NCI-H1092 treated with DMSO at 0.1 percent for 48 hours (cell line): Measurements from ENCODE around the gene GPX5.

Source experiments
- DNase-seq: peaks from one replicate; lab custom pipeline; 2025; lab: John Stamatoyannopoulos, UW

Gene GPX5

DNA sequence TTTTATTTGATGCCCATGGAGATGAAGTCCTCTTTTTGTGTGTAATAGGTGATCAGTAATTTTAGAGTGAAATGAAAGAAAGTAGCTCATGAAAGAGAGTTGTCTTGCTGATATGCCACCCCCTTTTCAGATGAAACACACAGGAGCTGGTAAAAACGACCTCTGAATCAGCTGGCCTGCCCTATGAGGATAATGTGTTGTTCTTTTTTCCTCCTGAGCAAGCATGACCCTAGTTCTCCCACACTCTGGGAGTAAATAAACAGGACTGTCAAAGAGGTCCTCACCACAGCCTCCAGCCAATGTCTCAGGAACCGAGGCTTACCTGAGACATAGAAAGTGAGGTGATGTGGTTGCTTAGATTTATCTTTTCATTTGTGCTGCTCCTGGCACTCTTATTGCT lies 29.5 kb downstream of the GPX5 start:
- no peak for DNase-seq

DNA sequence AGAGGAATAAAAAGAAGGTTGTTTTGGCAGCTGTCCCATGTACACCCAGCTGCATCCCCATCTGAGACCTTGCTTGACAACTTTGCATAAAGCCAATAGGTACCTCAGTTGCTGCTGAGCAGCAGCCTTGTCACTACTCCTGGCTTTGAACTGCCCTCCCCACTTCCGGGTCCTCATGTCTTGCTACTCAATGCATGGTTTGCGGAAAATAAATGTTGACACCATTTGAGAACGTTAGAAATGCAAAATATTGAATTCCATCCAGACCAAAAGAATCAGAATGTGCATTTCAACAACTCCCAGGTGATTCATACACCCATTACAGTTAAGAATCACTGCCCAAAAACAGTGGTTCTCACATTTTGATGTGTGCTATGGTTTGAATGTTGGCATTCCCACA lies 32.9 kb downstream of the GPX5 start:
- peak; percentile 67 for DNase-seq

DNA sequence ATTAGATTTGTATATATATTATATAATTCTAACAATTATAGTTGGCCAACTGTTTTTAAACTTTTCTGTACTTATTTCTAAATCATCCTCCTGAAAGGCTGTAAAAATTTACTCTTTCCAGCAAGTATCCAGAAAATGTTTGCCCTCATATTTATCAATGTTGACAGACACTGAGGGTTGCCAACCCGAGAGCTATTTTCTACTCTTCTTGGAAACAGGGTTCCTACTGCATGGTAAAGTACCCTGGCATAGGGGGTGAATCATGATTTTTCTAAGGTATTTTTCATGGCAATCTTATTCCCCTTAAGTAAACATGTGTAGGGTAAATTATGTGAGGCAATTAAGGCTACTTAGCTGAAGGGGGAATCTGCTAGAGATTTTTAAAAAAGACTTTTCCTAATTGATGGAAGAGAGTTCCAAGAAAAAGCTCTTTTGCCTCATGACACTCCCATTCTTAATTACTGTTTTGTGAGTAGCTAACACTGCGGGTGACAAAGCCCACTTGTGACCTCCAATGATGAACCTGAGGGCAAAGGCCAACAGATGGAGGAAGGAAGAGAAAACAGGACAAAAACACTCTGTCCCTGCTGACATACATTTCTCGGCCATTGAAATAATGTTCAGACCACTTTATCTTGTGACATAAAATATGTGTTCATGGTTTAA lies 37.9 kb downstream of the GPX5 start:
- no peak for DNase-seq

DNA sequence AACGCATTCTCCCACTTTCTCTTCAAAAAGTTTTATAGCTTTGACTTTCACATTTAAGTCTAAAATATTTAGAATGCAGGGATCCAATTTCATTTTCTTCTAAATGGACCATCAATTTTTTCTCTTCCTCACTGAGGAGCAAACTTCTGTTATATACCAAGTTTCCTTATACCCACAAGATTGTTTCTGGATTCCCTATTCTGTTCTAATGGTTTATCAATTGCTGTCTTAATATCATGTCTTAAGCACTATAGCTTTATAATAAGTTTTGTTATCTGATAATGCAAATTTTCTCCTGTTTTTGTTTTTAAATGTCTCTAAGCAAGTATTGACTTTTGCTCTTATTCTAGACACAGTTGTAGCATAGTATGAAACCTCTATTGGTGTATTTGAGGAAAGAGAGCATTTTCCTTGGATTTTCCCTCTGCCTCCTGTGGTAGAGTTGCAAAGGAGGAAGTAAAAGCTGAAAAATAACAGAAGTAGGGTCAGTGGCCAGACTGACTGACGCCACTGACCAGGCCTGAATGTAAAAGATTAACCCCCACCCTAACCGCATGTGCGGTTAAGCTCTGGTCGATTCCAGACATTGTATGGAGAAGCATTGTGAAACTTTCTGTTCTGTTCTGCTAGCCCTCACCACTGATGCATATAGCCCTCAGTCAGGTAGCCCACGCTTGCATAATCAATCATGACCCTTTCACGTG lies 40.3 kb downstream of the GPX5 start:
- no peak for DNase-seq

DNA sequence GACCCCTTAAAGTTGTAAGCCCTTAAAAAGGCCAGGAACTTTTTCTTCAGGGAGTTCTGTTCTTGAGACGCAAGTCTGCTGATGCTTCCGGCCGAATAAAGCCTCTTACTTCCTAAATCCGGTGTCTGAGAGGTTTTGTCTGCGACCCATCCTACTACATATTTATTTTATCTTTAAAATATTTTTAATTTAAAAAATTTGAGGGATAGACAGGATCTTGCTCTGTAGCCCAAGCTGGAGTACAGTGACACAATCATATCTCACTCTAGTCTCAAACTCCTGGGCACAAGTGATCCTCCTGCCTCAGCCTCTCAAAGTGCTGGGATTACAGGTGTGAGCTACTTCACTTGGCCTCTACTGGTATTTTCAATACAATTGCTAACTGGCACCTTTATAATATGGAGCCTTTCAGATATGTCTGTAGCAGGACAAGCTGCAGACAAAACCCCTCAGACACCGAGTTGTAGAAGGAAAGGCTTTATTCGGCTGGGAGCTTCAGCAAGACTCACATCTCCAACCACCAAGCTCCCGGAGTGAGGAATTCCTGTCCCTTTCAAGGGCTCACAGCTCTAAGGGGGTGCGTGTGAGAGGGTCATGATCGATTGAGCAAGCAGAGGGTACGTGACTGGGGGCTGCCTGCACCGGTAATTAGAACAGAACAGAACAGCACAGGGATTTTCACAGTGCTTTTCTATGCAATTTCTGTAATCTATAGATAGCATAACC lies 41.0 kb downstream of the GPX5 start:
- DNase-seq = no peak

DNA sequence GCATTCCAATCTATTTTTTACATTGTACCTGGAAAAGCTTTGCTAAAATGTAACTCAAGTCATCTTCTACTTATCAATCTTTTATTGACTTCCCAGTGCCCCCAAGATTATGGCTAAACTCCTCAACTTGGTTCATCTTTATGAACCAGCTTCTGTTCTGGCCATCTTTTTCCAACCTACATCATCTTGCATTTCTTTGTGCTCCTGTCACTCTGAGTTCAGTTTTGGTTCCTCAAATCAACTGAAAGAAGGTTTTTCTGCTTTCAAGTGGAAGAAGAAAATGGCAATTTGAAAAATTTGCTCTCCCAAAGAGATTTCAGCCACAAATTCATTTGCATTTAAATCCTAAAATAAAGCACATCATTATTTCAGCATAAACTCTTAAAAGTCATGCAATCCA lies 41.8 kb downstream of the GPX5 start:
- no peak for DNase-seq

DNA sequence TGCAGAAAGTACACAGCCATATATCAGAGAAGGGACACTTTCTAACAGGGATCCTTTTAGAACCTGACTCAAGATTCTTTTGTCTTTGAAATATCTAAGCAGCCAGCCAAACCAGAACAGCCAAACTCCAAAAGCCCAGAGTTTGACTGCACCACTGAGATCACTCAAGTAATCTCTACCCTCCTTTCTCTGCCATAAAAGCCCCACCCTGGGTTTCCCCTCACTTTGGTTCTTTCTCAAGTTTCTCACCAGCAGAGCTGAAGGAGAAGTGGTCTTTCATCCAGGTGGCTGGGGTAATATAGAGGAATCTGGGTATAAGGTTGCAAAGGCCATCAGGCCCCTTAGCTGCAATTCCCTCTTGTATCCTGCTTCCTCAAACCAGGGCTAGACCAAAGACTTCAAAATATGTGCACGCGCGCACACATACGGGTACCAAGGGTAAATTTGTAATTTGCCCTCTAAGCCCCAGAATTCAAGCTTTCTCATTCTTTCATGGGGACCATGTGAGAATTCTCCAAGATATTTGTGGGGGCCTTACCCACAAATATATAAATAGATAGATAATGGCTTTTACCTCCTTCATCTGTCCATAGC lies 42.9 kb downstream of the GPX5 start:
- no peak for DNase-seq

DNA sequence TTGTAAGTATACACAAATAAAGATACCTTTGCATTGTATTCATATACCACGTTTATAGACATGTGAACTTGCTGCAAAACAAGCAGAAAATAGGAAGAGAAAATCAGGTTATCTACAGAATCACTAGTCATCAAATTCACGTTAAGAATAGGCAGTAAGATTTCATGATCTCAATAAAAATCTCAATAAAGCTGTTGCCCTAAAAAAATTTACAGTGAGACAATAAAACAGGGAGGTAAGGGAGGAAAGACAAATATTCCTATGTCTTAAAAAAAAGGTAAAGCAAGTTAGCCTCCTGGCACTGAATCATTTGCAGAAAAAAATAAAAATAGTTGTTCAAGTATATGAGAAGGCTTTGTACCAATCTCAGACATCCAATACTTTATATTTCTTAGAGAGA lies 44.1 kb downstream of the GPX5 start:
- DNase-seq = no peak

DNA sequence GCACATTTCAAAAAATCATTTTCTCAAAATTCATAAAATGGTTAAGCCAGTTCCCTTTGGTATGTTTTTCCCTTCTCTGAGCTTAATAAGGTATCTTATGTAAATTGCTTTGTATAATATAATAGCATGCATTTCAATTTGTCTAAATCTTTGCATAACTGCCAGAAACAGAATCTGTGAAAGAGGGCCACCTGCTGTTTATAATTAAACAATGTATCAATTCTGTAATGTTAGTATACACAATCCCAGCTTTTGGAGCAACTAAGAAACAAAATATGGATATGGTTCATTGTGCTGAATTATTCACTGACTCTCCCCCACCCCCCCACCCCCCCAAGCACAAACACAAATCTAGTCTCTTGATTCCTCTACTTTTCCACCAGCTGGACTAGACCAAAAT lies 54.8 kb downstream of the GPX5 start:
- DNase-seq = no peak

DNA sequence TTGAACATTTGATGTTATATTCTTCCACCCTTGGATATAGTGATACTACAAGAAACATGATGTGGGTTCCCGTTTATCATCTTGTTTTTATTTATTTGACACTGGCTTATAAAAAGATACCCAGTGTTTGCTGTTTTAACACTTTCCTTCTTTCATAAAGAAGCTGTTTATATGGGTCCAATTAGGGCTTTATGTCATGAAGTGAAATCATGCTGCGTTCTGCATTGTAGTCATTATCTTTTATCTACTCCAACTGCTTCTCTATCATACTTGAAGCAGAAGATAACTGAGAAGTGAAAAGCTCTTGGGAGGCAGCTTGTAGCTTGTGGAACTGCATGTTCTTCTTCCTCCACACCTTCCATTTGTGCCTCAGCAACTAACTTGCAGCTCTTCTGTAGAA lies 57.8 kb downstream of the GPX5 start:
- no peak for DNase-seq
